ENCODE data around the gene GATD1. TPM values are rescaled to one million over a fixed set of nuclear protein-coding genes. Genes with fewer than 3 reads are reported as not detected.
A peak's percentile ranks its signal among the peaks of the same experiment; 100 is the strongest.

GATD1 gene
- total RNA-seq, 1 experiment from 2014 or later = 67.7 TPM

GRCh38 chr11:819943-820649 is 42.8 kb upstream of the GATD1 start:
- TF ChIP-seq CTCF (IDR thresholded peaks at IDR 0.05; ENCODE audit: unreplicated experiment) = no peak
- peak overlapping the region; percentile 40 for H3K27ac Mint-ChIP-seq (ENCODE audit: low read depth, unreplicated experiment)
- H3K9me3 Mint-ChIP-seq (ENCODE audit: unreplicated experiment) = no peaks in the 10 kb centered on the region
- peaks cover 34% of the 10 kb centered on the region for H3K36me3 Mint-ChIP-seq (ENCODE audit: insufficient read depth, unreplicated experiment)
- ChIA-PET CTCF (interaction anchor here (1.6 kb wide), 1 partner anchor 14 kb away, joined by 6 read pairs; no protein-coding TSS in a partner anchor), POLR2A (interaction anchor here (0.7 to 9.6 kb wide), 18 partner anchors 9 to 403 kb away, joined by 3 to 274 read pairs (median 13); partner anchors contain the start of genes CD151, CHID1, DEAF1 and GATD1)
- peak overlapping the region; percentile 72 for H3K4me3 Mint-ChIP-seq (ENCODE audit: unreplicated experiment)
- intact Hi-C loops (cut with micrococcal nuclease) = loop anchor here (1.0 kb wide), 1 partner anchor 14 kb away; no protein-coding TSS in a partner anchor
- H3K4me1 Mint-ChIP-seq (ENCODE audit: insufficient read depth, unreplicated experiment) = peaks cover 11% of the 10 kb centered on the region
- TSS peak; percentile 36 for BruUV-seq (replicated peaks)
- no peaks in the 10 kb centered on the region for H3K27me3 Mint-ChIP-seq (ENCODE audit: insufficient read depth, unreplicated experiment)
- DNase-seq (ENCODE audit: unreplicated experiment) = peak; percentile 91

- peaks cover 30% of the 10 kb centered on the region for H3K36me3 Mint-ChIP-seq (ENCODE audit: insufficient read depth, unreplicated experiment)
- ChIA-PET CTCF (interaction anchor here (0.6 kb wide), 2 partner anchors 21 to 81 kb away, joined by 3 read pairs; no protein-coding TSS in a partner anchor), POLR2A (interaction anchor here (0.7 to 9.6 kb wide), 20 partner anchors 8 to 403 kb away, joined by 3 to 274 read pairs (median 10); partner anchors contain the start of genes CD151, CHID1, DEAF1 and GATD1)
- peak; percentile 89 for DNase-seq (ENCODE audit: unreplicated experiment)
- no TSS peak for BruUV-seq (replicated peaks)
- H3K9me3 Mint-ChIP-seq (ENCODE audit: unreplicated experiment) = no peaks in the 10 kb centered on the region
- peak overlapping the region; percentile 72 for H3K4me3 Mint-ChIP-seq (ENCODE audit: unreplicated experiment)
- peak overlapping the region; percentile 40 for H3K27ac Mint-ChIP-seq (ENCODE audit: low read depth, unreplicated experiment)
- H3K27me3 Mint-ChIP-seq (ENCODE audit: insufficient read depth, unreplicated experiment) = no peaks in the 10 kb centered on the region
- TF ChIP-seq CTCF (IDR thresholded peaks at IDR 0.05; ENCODE audit: unreplicated experiment) = no peak
- intact Hi-C loops (cut with micrococcal nuclease) = loop anchor here (1.0 kb wide), 1 partner anchor 15 kb away; no protein-coding TSS in a partner anchor
- H3K4me1 Mint-ChIP-seq (ENCODE audit: insufficient read depth, unreplicated experiment) = peaks cover 11% of the 10 kb centered on the region
Measured at GRCh38 chr11:819129-819931, 42.0 kb upstream of the GATD1 start.

GRCh38 chr11:818396-819128 is 41.3 kb upstream of the GATD1 start, which contains the start of gene PNPLA2:
TSS of gene PNPLA2 (plus strand) at chr11:818914. CDS start at chr11:819719, 805 bp downstream.
- no peak for TF ChIP-seq CTCF (IDR thresholded peaks at IDR 0.05; ENCODE audit: unreplicated experiment)
- peaks cover 27% of the 10 kb centered on the region for H3K36me3 Mint-ChIP-seq (ENCODE audit: insufficient read depth, unreplicated experiment)
- ChIA-PET POLR2A (interaction anchor here (0.7 to 9.6 kb wide), 18 partner anchors 7 to 243 kb away, joined by 3 to 274 read pairs (median 13); partner anchors contain the start of genes CD151, CHID1, DEAF1 and GATD1), CTCF (interaction anchor here (0.6 to 1.1 kb wide), 5 partner anchors 20 to 82 kb away, joined by 3 to 5 read pairs (median 3); partner anchors contain the start of gene SLC25A22)
- peak within 1 kb of the TSS; percentile 72 for H3K4me3 Mint-ChIP-seq (ENCODE audit: unreplicated experiment)
- no peaks in the 10 kb centered on the region for H3K27me3 Mint-ChIP-seq (ENCODE audit: insufficient read depth, unreplicated experiment)
- H3K9me3 Mint-ChIP-seq (ENCODE audit: unreplicated experiment) = no peaks in the 10 kb centered on the region
- intact Hi-C loops (cut with micrococcal nuclease) = loop anchor here (1.0 kb wide), 1 partner anchor 16 kb away; no protein-coding TSS in a partner anchor
- no TSS peak for BruUV-seq (replicated peaks)
- H3K27ac Mint-ChIP-seq (ENCODE audit: low read depth, unreplicated experiment) = peak within 1 kb of the TSS; percentile 40
- peak; percentile 68 for DNase-seq (ENCODE audit: unreplicated experiment)
- H3K4me1 Mint-ChIP-seq (ENCODE audit: insufficient read depth, unreplicated experiment) = peaks cover 11% of the 10 kb centered on the region
